Fibroblast of lung (primary cell): Measurements from ENCODE around the gene ZNF273. TPM values are rescaled to one million over a fixed set of nuclear protein-coding genes. Genes with fewer than 3 reads are reported as not detected.
"Not testable (repeated sequence)": the region's sequence is repeated elsewhere in the genome, so short reads cannot be mapped to it uniquely, and the experiment has no call there.

Experiments
- DNase-seq, 2 donors: peaks; one replicate each; pipeline versions ENCODE4 v3.0.0 to v3.0.0-alpha.2; 2010; ENCODE audit warnings: low read depth in 2 of 2
- H2AFZ ChIP-seq: 2 replicates; pipeline ENCODE4 v1.5.1; 2012; ENCODE audit warnings: low read length, control low read depth, inconsistent platforms
- H3K27ac ChIP-seq: 2 replicates; pipeline ENCODE4 v1.5.1; 2011; ENCODE audit warnings: low read length, control low read depth; ENCODE audit not compliant: insufficient read depth
- H3K27me3 ChIP-seq: 2 replicates; pipeline ENCODE4 v1.5.1; 2011; ENCODE audit warnings: mild to moderate bottlenecking, low read length; ENCODE audit not compliant: control insufficient read depth, insufficient read depth
- H3K36me3 ChIP-seq: 2 replicates; pipeline ENCODE4 v1.5.1; 2011; ENCODE audit warnings: low read length; ENCODE audit not compliant: control insufficient read depth, insufficient read depth
- H3K4me1 ChIP-seq: 2 replicates; pipeline ENCODE4 v1.5.1; 2011; ENCODE audit warnings: low read length; ENCODE audit not compliant: control insufficient read depth, insufficient read depth; ENCODE audit errors: extremely low read depth
- H3K4me2 ChIP-seq: 2 replicates; pipeline ENCODE4 v1.5.1; 2011; ENCODE audit warnings: low read length, control low read depth; ENCODE audit not compliant: insufficient read depth; ENCODE audit errors: extremely low read depth
- H3K4me3 ChIP-seq, 4 experiments: fragments of 200-600 bp in 1 of 4; sonication (generic) in 1 of 4; replicated peaks in 1 of 4; 2 replicates each; pipeline ENCODE4 v1.5.1; 2011 to 2016; ENCODE audit warnings: low read length in 4 of 4, low read depth in 3 of 4, mild to moderate bottlenecking in 3 of 4, control low read depth in 2 of 4, inconsistent platforms in 1 of 4, mixed read lengths in 1 of 4; ENCODE audit not compliant: insufficient read depth in 1 of 4; ENCODE audit errors: control extremely low read depth in 1 of 4
- H3K79me2 ChIP-seq: 2 replicates; pipeline ENCODE4 v1.5.1; 2012; ENCODE audit warnings: mild to moderate bottlenecking, low read length, inconsistent platforms; ENCODE audit not compliant: control insufficient read depth, insufficient read depth
- H3K9ac ChIP-seq: 2 replicates; pipeline ENCODE4 v1.5.1; 2011; ENCODE audit warnings: mild to moderate bottlenecking, low read length, control low read depth; ENCODE audit not compliant: insufficient read depth
- H3K9me3 ChIP-seq: 2 replicates; pipeline ENCODE4 v1.5.1; 2012; ENCODE audit warnings: low read depth, low read length; ENCODE audit not compliant: control insufficient read depth, insufficient read depth
- H4K20me1 ChIP-seq: 2 replicates; pipeline ENCODE4 v1.5.1; 2011; ENCODE audit warnings: low read length; ENCODE audit not compliant: control insufficient read depth, insufficient read depth; ENCODE audit errors: extremely low read depth
- CTCF ChIP-seq, 2 donors: IDR thresholded peaks in 1 of 2; conservative IDR thresholded peaks in 1 of 2; 1 replicate in 1 of 2; 2 replicates in 1 of 2; pipeline ENCODE4 v1.5.1; 2011 to 2012; ENCODE audit warnings: low read length in 2 of 2, control low read depth in 1 of 2, inconsistent platforms in 1 of 2, low read depth in 1 of 2, mild to moderate bottlenecking in 1 of 2
- EZH2 ChIP-seq: IDR thresholded peaks from 2 replicates; pipeline ENCODE4 v1.5.1; 2012; ENCODE audit warnings: low read length, control low read depth, mild to moderate bottlenecking; ENCODE audit errors: missing control alignments
- polyA plus RNA-seq, 2 donors: library from polyadenylated mRNA; depleted of rRNA in 1 of 2; stranded (reverse) in 1 of 2; unstranded in 1 of 2; fragments of >200 nt; gene quantifications; 2 replicates each; pipeline ENCODE4 v1.2.1, GENCODE V29; 2011 to 2012; ENCODE audit warnings: missing spikeins in 1 of 2
- total RNA-seq: library from RNA; depleted of rRNA; stranded (reverse); fragments of >200 nt; gene quantifications from 2 replicates; pipeline ENCODE4 v1.2.1, GENCODE V29; 2014

ZNF273 gene
- total and polyA plus RNA-seq, 2 donors (not counting 1 experiment from before 2014, with no cell fraction given) = 2.1 to 3.1 TPM

- Histone ChIP-seq H3K4me1 (no peaks in the 10 kb centered on the region), H3K79me2 (no peaks in the 10 kb centered on the region), H3K4me2 (no peak overlapping the region), H3K36me3 (no peaks in the 10 kb centered on the region), H3K9me3 (no peaks in the 10 kb centered on the region), H3K4me3 (no peak overlapping the region), H2AFZ (no peak overlapping the region), H3K27me3 (peaks cover 10% of the 10 kb centered on the region), H3K9ac (no peak overlapping the region), H3K27ac (no peak overlapping the region), H4K20me1 (no peaks in the 10 kb centered on the region)
- DNase-seq = no peak
- no peak for TF ChIP-seq EZH2
- no peak for TF ChIP-seq CTCF (conservative IDR thresholded peaks at IDR 0.05 in 1 of 2, IDR thresholded peaks at IDR 0.05 in 1 of 2; ENCODE audit: low read depth in 1 of 2, low read length in 2 of 2)
These were observed 10.3 kb upstream of the ZNF273 start for GRCh38 chr7:64892666-64893309.

GRCh38 chr7:64893401-64893800, 9.7 kb upstream of the ZNF273 start:
- peaks cover 10% of the 10 kb centered on the region for H3K27me3 ChIP-seq
- H4K20me1 ChIP-seq = no peaks in the 10 kb centered on the region
- H3K27ac ChIP-seq = no peak overlapping the region
- no peaks in the 10 kb centered on the region for H3K9me3 ChIP-seq
- TF ChIP-seq CTCF (conservative IDR thresholded peaks at IDR 0.05 in 1 of 2, IDR thresholded peaks at IDR 0.05 in 1 of 2; ENCODE audit: low read depth in 1 of 2, low read length in 2 of 2) = no peak
- TF ChIP-seq EZH2 = no peak
- H3K4me1 ChIP-seq = no peaks in the 10 kb centered on the region
- DNase-seq = no peak
- H3K79me2 ChIP-seq = no peaks in the 10 kb centered on the region
- no peak overlapping the region for H3K4me3 ChIP-seq
- no peak overlapping the region for H3K4me2 ChIP-seq
- H3K9ac ChIP-seq = no peak overlapping the region
- no peak overlapping the region for H2AFZ ChIP-seq
- no peaks in the 10 kb centered on the region for H3K36me3 ChIP-seq

- Histone ChIP-seq H3K4me2 (peak overlapping the region; percentile 17), H3K4me3 (peak overlapping the region in 3 of 4 experiments; percentile 84 to 93 (median 88)), H2AFZ (peak overlapping the region; percentile 73)
- not testable (repeated sequence) for H3K36me3 ChIP-seq, H4K20me1 ChIP-seq, H3K27ac ChIP-seq, H3K9ac ChIP-seq, H3K79me2 ChIP-seq, H3K27me3 ChIP-seq, H3K4me1 ChIP-seq, DNase-seq, H3K9me3 ChIP-seq
These were observed 640 bp upstream of the ZNF273 start for GRCh38 chr7:64902461-64902805.
